Endodermal cell (in vitro differentiated cells): ENCODE measurements around the gene NDUFS3. TPM values are rescaled to one million over a fixed set of nuclear protein-coding genes. Genes with fewer than 3 reads are reported as not detected.

Source experiments
- DNase-seq: peaks from one replicate; pipeline ENCODE4 v3.0.0-alpha.2; 2017
- H3K27ac ChIP-seq: 2 replicates; pipeline ENCODE4 v1.5.1; 2013; ENCODE audit warnings: mild to moderate bottlenecking, low read depth, low read length, moderate library complexity
- H3K27me3 ChIP-seq: 2 replicates; pipeline ENCODE4 v1.6.1; 2013; ENCODE audit warnings: mild to moderate bottlenecking, low read length, moderate library complexity; ENCODE audit not compliant: insufficient read depth, control insufficient read depth, poor library complexity, severe bottlenecking
- H3K36me3 ChIP-seq: 2 replicates; pipeline ENCODE4 v1.7.0; 2013; ENCODE audit warnings: mild to moderate bottlenecking, low read length, moderate library complexity; ENCODE audit not compliant: control insufficient read depth, insufficient read depth
- H3K4me1 ChIP-seq: one replicate; pipeline ENCODE4 v1.7.0; 2013; ENCODE audit warnings: low read length; ENCODE audit not compliant: control insufficient read depth, insufficient read depth
- H3K4me3 ChIP-seq: 2 replicates; pipeline ENCODE4 v1.5.1; 2013; ENCODE audit warnings: mild to moderate bottlenecking, low read length, moderate library complexity
- H3K9ac ChIP-seq: 2 replicates; pipeline ENCODE4 v1.6.1; 2013; ENCODE audit warnings: mild to moderate bottlenecking, low read length, moderate library complexity; ENCODE audit not compliant: poor library complexity, severe bottlenecking; ENCODE audit errors: extremely low read depth
- H3K9me3 ChIP-seq: 2 replicates; pipeline ENCODE4 v1.6.1; 2013; ENCODE audit warnings: mild to moderate bottlenecking, low read length, moderate library complexity; ENCODE audit not compliant: control insufficient read depth
- H3K27ac Mint-ChIP-seq: 2 replicates; pipeline ENCODE4 v1.8.0; 2020; ENCODE audit warnings: mixed read lengths
- H3K27me3 Mint-ChIP-seq: 2 replicates; pipeline ENCODE4 v1.8.0; 2021; ENCODE audit warnings: mild to moderate bottlenecking, mixed read lengths; ENCODE audit not compliant: insufficient read depth
- H3K36me3 Mint-ChIP-seq: 2 replicates; pipeline ENCODE4 v1.8.0; 2020; ENCODE audit warnings: low read depth, mixed read lengths
- H3K4me1 Mint-ChIP-seq: 2 replicates; pipeline ENCODE4 v1.8.0; 2020; ENCODE audit warnings: mixed read lengths
- H3K4me3 Mint-ChIP-seq: 2 replicates; pipeline ENCODE4 v1.8.0; 2020; ENCODE audit warnings: mild to moderate bottlenecking, moderate library complexity, mixed read lengths
- H3K9me3 Mint-ChIP-seq: 2 replicates; pipeline ENCODE4 v1.8.0; 2020; ENCODE audit warnings: mild to moderate bottlenecking, mixed read lengths
- CTCF ChIP-seq: fragments of 200-600 bp; sonication (generic); conservative IDR thresholded peaks from 2 replicates; pipeline ENCODE4 v1.5.0; 2021; ENCODE audit warnings: antibody characterized with exemption, mild to moderate bottlenecking
- WGBS, 2 experiments: methylation state at CpG; one replicate each; pipeline versions ENCODE4 v1.1.5 to v1.1.7; 2013; ENCODE audit warnings: missing lambda C conversion rate in 2 of 2, mixed read lengths in 1 of 2; ENCODE audit not compliant: insufficient coverage in 1 of 2, insufficient read length in 1 of 2; 5-methylcytosine and 5-hydroxymethylcytosine counted together
- total RNA-seq, 2 donors: library from RNA; stranded (reverse); fragmentation: NEBNext Ultra II Directional in 1 of 2; extraction: Animal tissue kit (Norgen Biotek cat#: 25700) in 1 of 2; gene quantifications; 2 replicates in 1 of 2; 3 replicates in 1 of 2; pipeline ENCODE4 v1.2.1, GENCODE V29; 2021

NDUFS3 gene
- total RNA-seq, 2 donors from 2014 or later, result 104 to 106 TPM

- Mint-ChIP-seq H3K4me3 (no peak overlapping the region), H3K9me3 (no peaks in the 10 kb centered on the region), H3K27ac (peak overlapping the region; percentile 87), H3K4me1 (peaks cover 13% of the 10 kb centered on the region), H3K36me3 (no peaks in the 10 kb centered on the region), H3K27me3 (peaks cover 12% of the 10 kb centered on the region)
- Histone ChIP-seq H3K4me3 (no peak overlapping the region), H3K9ac (peak overlapping the region; percentile 56), H3K4me1 (peaks cover 9% of the 10 kb centered on the region), H3K27ac (no peak overlapping the region), H3K9me3 (no peaks in the 10 kb centered on the region), H3K36me3 (no peaks in the 10 kb centered on the region), H3K27me3 (peaks cover 7% of the 10 kb centered on the region)
- no peak for TF ChIP-seq CTCF
- no peak for DNase-seq
- 71 to 89% methylated on average over 4 of the region's 4 CpGs for WGBS, 2 experiments
Observed at GRCh38 chr11:47599902-47600301, 21.0 kb downstream of the NDUFS3 start.

- Mint-ChIP-seq H3K4me3 (no peak overlapping the region), H3K4me1 (peaks cover 27% of the 10 kb centered on the region), H3K27ac (no peak overlapping the region), H3K36me3 (no peaks in the 10 kb centered on the region), H3K27me3 (no peaks in the 10 kb centered on the region), H3K9me3 (no peaks in the 10 kb centered on the region)
- no peak for TF ChIP-seq CTCF
- H3K4me1 ChIP-seq, result peaks cover 12% of the 10 kb centered on the region
- H3K9me3 ChIP-seq, result no peaks in the 10 kb centered on the region
- H3K4me3 ChIP-seq, result no peak overlapping the region
- H3K9ac ChIP-seq, result no peak overlapping the region
- H3K36me3 ChIP-seq, result no peaks in the 10 kb centered on the region
- no peak overlapping the region for H3K27ac ChIP-seq
- no peaks in the 10 kb centered on the region for H3K27me3 ChIP-seq
- WGBS, 2 experiments, result 91 to 95% methylated on average over 4 of the region's 4 CpGs
- DNase-seq, result no peak
Observed at GRCh38 chr11:47603295-47603694, 24.4 kb downstream of the NDUFS3 start.

GRCh38 chr11:47605921-47606320, 27.0 kb downstream of the NDUFS3 start:
- Mint-ChIP-seq H3K36me3 (no peaks in the 10 kb centered on the region), H3K4me1 (peaks cover 14% of the 10 kb centered on the region), H3K27ac (no peak overlapping the region), H3K27me3 (no peaks in the 10 kb centered on the region), H3K4me3 (no peak overlapping the region), H3K9me3 (no peaks in the 10 kb centered on the region)
- no peaks in the 10 kb centered on the region for H3K9me3 ChIP-seq
- whole genome bisulfite sequencing, 2 experiments, result 85 to 100% methylated on average over 3 of the region's 3 CpGs
- no peaks in the 10 kb centered on the region for H3K36me3 ChIP-seq
- H3K4me1 ChIP-seq, result peaks cover 4% of the 10 kb centered on the region
- H3K9ac ChIP-seq, result no peak overlapping the region
- no peak for TF ChIP-seq CTCF
- no peak for DNase-seq
- no peak overlapping the region for H3K27ac ChIP-seq
- H3K27me3 ChIP-seq, result no peaks in the 10 kb centered on the region
- no peak overlapping the region for H3K4me3 ChIP-seq
